ENCODE results near the gene MACF1. TPM values are rescaled to one million over a fixed set of nuclear protein-coding genes. Genes with fewer than 3 reads are reported as not detected.
A peak's percentile ranks its signal among the peaks of the same experiment; 100 is the strongest.
"Not testable (repeated sequence)": the region's sequence is repeated elsewhere in the genome, so short reads cannot be mapped to it uniquely, and the experiment has no call there.

MACF1 gene
- total RNA-seq, 1 donor from 2014 or later, result 431 TPM

DNA sequence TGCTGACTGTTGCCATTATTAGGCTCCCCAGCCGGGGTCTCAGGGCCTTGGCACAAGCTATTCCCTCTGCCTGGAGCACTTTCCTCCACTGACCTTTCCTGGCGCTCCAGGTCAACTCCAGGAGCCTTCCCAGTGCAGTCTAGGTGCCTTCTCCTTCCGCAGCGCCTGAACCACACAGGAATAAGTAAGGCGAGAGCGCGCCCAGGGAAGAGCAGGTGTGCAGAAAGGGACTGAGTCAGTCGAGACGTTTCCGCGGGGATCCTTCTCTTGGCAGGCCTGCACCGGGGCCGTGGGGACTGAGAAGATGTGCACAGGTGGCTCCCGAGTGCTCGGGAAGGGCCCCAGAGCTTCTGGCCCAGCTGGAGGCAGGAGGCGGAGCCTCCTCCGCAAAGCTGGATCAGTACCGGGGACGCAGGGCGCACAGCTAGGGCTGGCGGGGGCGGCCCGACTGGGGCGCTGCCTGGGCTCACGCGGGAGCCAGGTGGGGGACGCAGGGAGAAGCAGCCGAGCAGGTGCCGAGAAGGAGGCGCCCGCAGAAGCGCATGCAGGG is 286.2 kb downstream of the MACF1 start:
- Mint-ChIP-seq H3K9me3 (ENCODE audit: unreplicated experiment) (no peaks in the 10 kb centered on the region), H3K36me3 (ENCODE audit: unreplicated experiment) (peaks cover 11% of the 10 kb centered on the region), H3K27me3 (ENCODE audit: unreplicated experiment) (peaks cover 10% of the 10 kb centered on the region), H3K4me3 (ENCODE audit: unreplicated experiment) (peak overlapping the region; percentile 50), H3K4me1 (ENCODE audit: unreplicated experiment) (peaks cover 2% of the 10 kb centered on the region), H3K27ac (ENCODE audit: unreplicated experiment) (no peak overlapping the region)
- TF ChIP-seq, protein P1, sequence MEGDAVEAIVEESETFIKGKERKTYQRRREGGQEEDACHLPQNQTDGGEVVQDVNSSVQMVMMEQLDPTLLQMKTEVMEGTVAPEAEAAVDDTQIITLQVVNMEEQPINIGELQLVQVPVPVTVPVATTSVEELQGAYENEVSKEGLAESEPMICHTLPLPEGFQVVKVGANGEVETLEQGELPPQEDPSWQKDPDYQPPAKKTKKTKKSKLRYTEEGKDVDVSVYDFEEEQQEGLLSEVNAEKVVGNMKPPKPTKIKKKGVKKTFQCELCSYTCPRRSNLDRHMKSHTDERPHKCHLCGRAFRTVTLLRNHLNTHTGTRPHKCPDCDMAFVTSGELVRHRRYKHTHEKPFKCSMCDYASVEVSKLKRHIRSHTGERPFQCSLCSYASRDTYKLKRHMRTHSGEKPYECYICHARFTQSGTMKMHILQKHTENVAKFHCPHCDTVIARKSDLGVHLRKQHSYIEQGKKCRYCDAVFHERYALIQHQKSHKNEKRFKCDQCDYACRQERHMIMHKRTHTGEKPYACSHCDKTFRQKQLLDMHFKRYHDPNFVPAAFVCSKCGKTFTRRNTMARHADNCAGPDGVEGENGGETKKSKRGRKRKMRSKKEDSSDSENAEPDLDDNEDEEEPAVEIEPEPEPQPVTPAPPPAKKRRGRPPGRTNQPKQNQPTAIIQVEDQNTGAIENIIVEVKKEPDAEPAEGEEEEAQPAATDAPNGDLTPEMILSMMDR (IDR thresholded peaks at IDR 0.05), result no peak
- DNase-seq (ENCODE audit: extremely low spot score, unreplicated experiment), result no peak

DNA sequence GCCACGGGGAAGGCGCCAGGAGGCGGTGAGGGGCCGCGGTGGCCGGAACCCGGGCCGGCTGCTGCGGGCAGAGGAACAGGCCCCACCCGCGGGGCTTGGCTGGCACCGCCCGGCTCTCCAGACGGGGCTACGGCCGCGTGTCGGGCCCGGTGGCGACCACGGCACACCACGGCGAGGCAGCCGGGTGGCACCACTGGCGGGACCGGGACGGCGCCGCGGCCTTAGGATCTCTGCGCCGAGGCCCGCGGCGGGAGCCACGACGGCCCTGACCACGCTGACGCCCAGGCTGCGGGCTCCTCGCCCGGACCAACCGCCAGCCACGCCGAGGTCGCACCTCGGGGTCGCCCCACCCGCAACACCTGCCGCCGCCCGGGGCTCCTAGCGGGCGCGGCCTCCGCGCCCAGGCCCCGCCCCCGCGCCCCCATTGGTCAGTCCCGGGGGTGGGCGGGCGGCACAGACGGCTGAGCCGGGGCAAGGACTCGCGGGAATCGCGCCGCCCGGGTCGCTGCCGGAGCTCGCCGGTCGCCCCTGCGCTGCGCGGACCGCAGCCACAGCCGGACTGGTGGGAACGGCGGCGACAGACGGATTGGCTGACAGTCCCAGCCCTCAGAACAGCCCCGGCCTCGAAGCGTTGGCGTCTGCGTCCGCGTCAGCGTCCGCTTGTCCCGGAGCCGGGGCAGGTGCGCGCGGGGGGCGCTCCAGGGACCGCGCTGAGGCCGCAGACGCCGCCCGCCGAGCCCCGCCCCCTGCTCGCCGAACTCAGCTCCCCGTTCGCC is 286.8 kb downstream of the MACF1 start, which contains the start of gene BMP8A:
Gene BMP8A (plus strand): TSS at position 491 of the 776 bp plus-strand sequence. CDS start 356 bp downstream, outside the sequence.
- H3K27ac Mint-ChIP-seq (ENCODE audit: unreplicated experiment), result no peak within 1 kb of the TSS
- peaks cover 7% of the 10 kb centered on the region for H3K36me3 Mint-ChIP-seq (ENCODE audit: unreplicated experiment)
- DNase-seq (ENCODE audit: extremely low spot score, unreplicated experiment), result no peak
- peak within 1 kb of the TSS; percentile 50 for H3K4me3 Mint-ChIP-seq (ENCODE audit: unreplicated experiment)
- no peaks in the 10 kb centered on the region for H3K9me3 Mint-ChIP-seq (ENCODE audit: unreplicated experiment)
- TF ChIP-seq, protein P1 (IDR thresholded peaks at IDR 0.05), result no peak
- H3K4me1 Mint-ChIP-seq (ENCODE audit: unreplicated experiment), result peaks cover 2% of the 10 kb centered on the region
- peaks cover 10% of the 10 kb centered on the region for H3K27me3 Mint-ChIP-seq (ENCODE audit: unreplicated experiment)

DNA sequence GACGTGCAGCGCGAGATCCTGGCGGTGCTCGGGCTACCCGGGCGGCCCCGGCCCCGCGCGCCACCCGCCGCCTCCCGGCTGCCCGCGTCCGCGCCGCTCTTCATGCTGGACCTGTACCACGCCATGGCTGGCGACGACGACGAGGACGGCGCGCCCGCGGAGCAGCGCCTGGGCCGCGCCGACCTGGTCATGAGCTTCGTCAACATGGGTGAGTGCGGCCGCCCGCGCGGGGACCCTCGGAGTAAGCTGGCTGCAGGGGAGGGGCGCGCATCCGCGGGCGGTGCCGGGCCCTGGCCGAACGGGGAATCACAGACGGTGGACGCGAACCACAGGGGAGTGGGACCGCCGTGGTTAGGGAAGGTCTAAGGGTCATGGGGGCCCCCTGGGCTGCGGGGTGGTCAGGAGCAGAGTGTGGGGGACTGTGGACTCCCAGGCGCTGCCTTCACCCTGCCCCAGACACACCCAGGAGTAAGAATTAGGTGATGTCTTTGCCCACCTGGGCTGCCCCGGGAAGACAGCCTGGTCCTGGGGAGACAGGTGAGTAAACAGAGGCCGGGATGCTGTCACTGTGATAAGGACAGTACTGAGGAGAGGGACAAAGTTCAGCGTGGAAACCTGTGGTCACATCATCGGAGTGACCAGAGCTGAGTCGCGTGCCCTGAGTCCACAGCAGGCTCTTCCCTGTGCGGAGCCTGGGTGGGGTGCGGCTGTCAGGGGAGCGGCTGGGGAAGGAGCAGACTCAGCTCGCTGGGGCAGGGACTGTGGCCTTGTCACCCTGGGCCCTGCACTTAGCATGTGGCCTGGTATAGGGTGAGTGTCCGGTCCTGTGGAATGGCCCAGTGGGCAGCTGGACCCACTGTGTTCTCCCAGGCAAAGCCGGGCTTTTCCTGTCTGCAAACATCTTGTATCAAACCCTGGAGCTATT is 287.9 kb downstream of the MACF1 start:
- Mint-ChIP-seq H3K4me3 (ENCODE audit: unreplicated experiment) (peak overlapping the region; percentile 59), H3K27me3 (ENCODE audit: unreplicated experiment) (peaks cover 12% of the 10 kb centered on the region)
- DNase-seq (ENCODE audit: extremely low spot score, unreplicated experiment); H3K9me3 Mint-ChIP-seq (ENCODE audit: unreplicated experiment); H3K4me1 Mint-ChIP-seq (ENCODE audit: unreplicated experiment); H3K27ac Mint-ChIP-seq (ENCODE audit: unreplicated experiment); H3K36me3 Mint-ChIP-seq (ENCODE audit: unreplicated experiment): not testable (repeated sequence)

DNA sequence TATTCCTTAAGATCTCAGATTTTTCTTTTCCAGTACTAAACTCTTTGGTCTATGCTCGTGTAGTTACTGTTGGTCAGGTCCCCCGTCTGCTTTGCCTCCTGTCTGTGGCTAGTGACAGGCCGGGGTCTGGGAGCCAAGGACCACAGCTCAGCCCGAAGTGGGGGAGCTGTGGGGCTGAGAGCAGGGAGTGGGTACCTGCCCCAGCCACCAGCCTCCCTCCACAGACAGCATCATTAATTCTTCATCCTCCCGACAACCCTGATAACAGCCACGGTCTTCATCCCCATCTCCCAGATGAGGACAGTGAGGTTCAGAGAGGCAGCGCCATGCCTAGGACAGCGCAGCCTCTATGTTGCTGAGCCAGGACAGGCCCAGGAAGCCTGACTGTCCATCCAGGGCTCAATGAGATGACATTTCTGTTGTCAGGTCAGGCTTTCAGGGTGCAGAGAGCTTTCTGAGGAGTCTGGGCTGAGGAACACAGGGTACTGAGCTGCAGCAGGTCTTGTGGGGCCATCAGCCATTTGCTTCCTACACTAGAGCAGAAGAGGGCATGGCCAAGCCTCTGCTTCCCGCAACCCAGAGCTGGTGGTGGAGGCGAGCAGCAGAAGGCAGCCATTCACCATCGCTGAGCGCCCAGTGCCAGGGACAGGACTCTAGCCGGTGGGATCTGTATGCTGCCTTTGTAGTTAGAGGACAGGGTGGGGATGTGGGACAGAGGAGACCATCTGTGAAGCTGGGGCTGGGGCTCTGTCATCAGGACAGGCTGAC is 288.7 kb downstream of the MACF1 start:
- Mint-ChIP-seq H3K27me3 (ENCODE audit: unreplicated experiment) (peaks cover 12% of the 10 kb centered on the region), H3K4me3 (ENCODE audit: unreplicated experiment) (peak overlapping the region; percentile 59)
- not testable (repeated sequence) for H3K27ac Mint-ChIP-seq (ENCODE audit: unreplicated experiment); H3K9me3 Mint-ChIP-seq (ENCODE audit: unreplicated experiment); H3K36me3 Mint-ChIP-seq (ENCODE audit: unreplicated experiment); DNase-seq (ENCODE audit: extremely low spot score, unreplicated experiment); H3K4me1 Mint-ChIP-seq (ENCODE audit: unreplicated experiment)

DNA sequence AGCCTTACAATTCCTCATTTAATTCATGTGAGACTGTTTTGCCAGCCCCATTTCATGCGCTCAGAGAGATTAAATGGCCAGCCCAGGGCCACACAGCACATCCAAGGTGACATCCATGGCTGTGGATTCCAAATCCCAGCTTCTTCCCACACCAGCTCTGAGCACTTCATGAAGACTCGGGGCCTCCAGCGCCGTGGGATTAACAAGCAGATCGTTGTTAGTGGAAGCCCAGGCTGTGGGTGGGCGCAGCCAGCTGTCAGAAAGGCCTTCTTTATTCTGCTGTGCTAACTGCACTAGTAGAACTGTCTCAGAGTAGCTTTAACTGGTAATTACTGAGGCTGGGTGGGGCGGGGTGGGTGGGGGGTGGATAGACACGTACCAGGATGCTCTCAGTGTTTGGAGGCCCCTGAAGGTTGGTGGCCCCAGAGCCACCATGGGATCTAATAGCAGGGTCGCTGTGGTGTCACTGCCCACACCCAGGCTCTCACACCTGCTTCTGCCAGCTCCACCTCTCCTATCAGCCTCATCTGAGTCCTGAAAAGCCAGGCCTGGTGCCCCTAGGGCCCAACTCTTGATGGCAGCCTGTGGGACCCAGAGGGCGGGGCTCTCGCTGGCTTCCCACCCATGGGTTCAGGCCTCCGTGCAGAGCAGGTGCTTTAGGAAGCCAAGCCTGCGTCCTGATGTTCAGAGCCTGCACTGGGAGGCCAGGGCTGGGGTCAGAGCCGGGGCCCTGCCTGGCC is 290.3 kb downstream of the MACF1 start:
- H3K27ac Mint-ChIP-seq (ENCODE audit: unreplicated experiment), result no peak overlapping the region
- peaks cover 2% of the 10 kb centered on the region for H3K4me1 Mint-ChIP-seq (ENCODE audit: unreplicated experiment)
- DNase-seq (ENCODE audit: extremely low spot score, unreplicated experiment), result no peak

DNA sequence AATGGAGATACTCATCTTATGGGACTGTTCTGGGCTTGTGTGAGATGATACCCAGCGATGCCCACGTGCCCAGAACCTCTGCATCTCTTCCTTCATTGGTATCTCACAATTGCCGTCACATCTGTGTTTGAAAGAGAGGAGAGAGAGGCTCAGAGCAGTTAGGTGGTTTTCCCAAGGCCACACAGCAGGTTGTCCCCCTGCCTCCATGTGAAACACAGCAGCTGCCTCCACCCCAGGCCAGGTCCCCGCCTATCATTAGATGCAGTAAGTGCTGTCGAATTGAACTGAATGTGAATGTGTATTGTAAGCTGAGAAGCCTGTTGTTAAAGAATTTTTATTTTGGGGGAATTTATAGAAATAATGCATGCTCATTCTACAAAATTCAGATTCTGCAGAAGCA is 292.0 kb downstream of the MACF1 start:
- H3K27ac Mint-ChIP-seq (ENCODE audit: unreplicated experiment); DNase-seq (ENCODE audit: extremely low spot score, unreplicated experiment); H3K9me3 Mint-ChIP-seq (ENCODE audit: unreplicated experiment); H3K36me3 Mint-ChIP-seq (ENCODE audit: unreplicated experiment); H3K4me3 Mint-ChIP-seq (ENCODE audit: unreplicated experiment); H3K4me1 Mint-ChIP-seq (ENCODE audit: unreplicated experiment): not testable (repeated sequence)
- peaks cover 10% of the 10 kb centered on the region for H3K27me3 Mint-ChIP-seq (ENCODE audit: unreplicated experiment)

More for the DNA sequence above, 290.3 kb downstream of the MACF1 start:
- TF ChIP-seq, protein P1 (IDR thresholded peaks at IDR 0.05), result no peak
- Mint-ChIP-seq H3K36me3 (ENCODE audit: unreplicated experiment) (no peaks in the 10 kb centered on the region), H3K27me3 (ENCODE audit: unreplicated experiment) (peaks cover 12% of the 10 kb centered on the region), H3K9me3 (ENCODE audit: unreplicated experiment) (no peaks in the 10 kb centered on the region), H3K4me3 (ENCODE audit: unreplicated experiment) (no peak overlapping the region)

Measured in osteocyte (in vitro differentiated cells).